H9 (cell line): ENCODE measurements around the gene ARPP21. TPM values are rescaled to one million over a fixed set of nuclear protein-coding genes. Genes with fewer than 3 reads are reported as not detected.

Experiments used
- DNase-seq: peaks from one replicate; pipeline ENCODE4 v3.0.0-alpha.2; 2017
- H2AFZ ChIP-seq: one replicate; pipeline ENCODE4 v1.6.1; 2013; ENCODE audit warnings: mild to moderate bottlenecking, low read length, control low read depth, moderate library complexity
- H2AK5ac ChIP-seq: 2 replicates; pipeline ENCODE4 v1.6.1; 2013; ENCODE audit warnings: low read length, control low read depth, mixed read lengths; ENCODE audit not compliant: insufficient read length
- H2BK120ac ChIP-seq: one replicate; pipeline ENCODE4 v1.6.1; 2013; ENCODE audit warnings: low read depth, mild to moderate bottlenecking, low read length, control low read depth, inconsistent platforms; ENCODE audit not compliant: poor library complexity, severe bottlenecking
- H2BK12ac ChIP-seq: 2 replicates; pipeline ENCODE4 v1.6.1; 2013; ENCODE audit warnings: low read length, control low read depth, mixed read lengths, low read depth; ENCODE audit not compliant: insufficient read length
- H2BK15ac ChIP-seq: 2 replicates; pipeline ENCODE4 v1.6.1; 2013; ENCODE audit warnings: low read depth, low read length, control low read depth
- H2BK20ac ChIP-seq: one replicate; pipeline ENCODE4 v1.6.1; 2013; ENCODE audit warnings: low read depth, mild to moderate bottlenecking, low read length, control low read depth, inconsistent platforms; ENCODE audit not compliant: poor library complexity, severe bottlenecking
- H2BK5ac ChIP-seq: 2 replicates; pipeline ENCODE4 v1.6.1; 2013; ENCODE audit warnings: low read length, control low read depth, mixed read lengths; ENCODE audit not compliant: insufficient read length
- H3K14ac ChIP-seq: 2 replicates; pipeline ENCODE4 v1.6.1; 2013; ENCODE audit warnings: low read length, control low read depth; ENCODE audit not compliant: insufficient read depth
- H3K18ac ChIP-seq: 2 replicates; pipeline ENCODE4 v1.6.1; 2013; ENCODE audit warnings: low read depth, mild to moderate bottlenecking, mixed read lengths, low read length, control low read depth; ENCODE audit not compliant: insufficient read length
- H3K23ac ChIP-seq: 2 replicates; pipeline ENCODE4 v1.6.1; 2013; ENCODE audit warnings: low read length, control low read depth, mixed read lengths, low read depth; ENCODE audit not compliant: insufficient read length
- H3K23me2 ChIP-seq: 2 replicates; pipeline ENCODE4 v1.6.1; 2013; ENCODE audit warnings: low read depth, mild to moderate bottlenecking, mixed read lengths, low read length, control low read depth; ENCODE audit not compliant: insufficient read length, poor library complexity, severe bottlenecking
- H3K27ac ChIP-seq: 2 replicates; pipeline ENCODE4 v1.5.1; 2013; ENCODE audit warnings: low read length, control low read depth, mixed read lengths, low read depth; ENCODE audit not compliant: insufficient read length
- H3K27me3 ChIP-seq: 2 replicates; pipeline ENCODE4 v1.6.1; 2013; ENCODE audit warnings: low read length, control low read depth, inconsistent platforms; ENCODE audit not compliant: insufficient read depth
- H3K4ac ChIP-seq: 2 replicates; pipeline ENCODE4 v1.6.1; 2013; ENCODE audit warnings: low read depth, mild to moderate bottlenecking, control low read depth, inconsistent platforms, low read length, moderate library complexity
- H3K4me1 ChIP-seq: 2 replicates; pipeline ENCODE4 v1.6.1; 2013; ENCODE audit warnings: low read length, control low read depth, inconsistent platforms; ENCODE audit not compliant: insufficient read depth
- H3K4me2 ChIP-seq: 2 replicates; pipeline ENCODE4 v1.6.1; 2013; ENCODE audit warnings: low read length, control low read depth, mixed read lengths; ENCODE audit not compliant: insufficient read length, insufficient read depth
- H3K56ac ChIP-seq: 2 replicates; pipeline ENCODE4 v1.6.1; 2013; ENCODE audit warnings: low read depth, mild to moderate bottlenecking, mixed read lengths, low read length, control low read depth; ENCODE audit not compliant: insufficient read length
- H3K79me1 ChIP-seq: 2 replicates; pipeline ENCODE4 v1.6.1; 2013; ENCODE audit warnings: low read depth, mild to moderate bottlenecking, moderate library complexity, low read length, control low read depth, inconsistent platforms; ENCODE audit not compliant: insufficient read depth, poor library complexity, severe bottlenecking
- H3K79me2 ChIP-seq: 2 replicates; pipeline ENCODE4 v1.6.1; 2013; ENCODE audit warnings: low read length, control low read depth, inconsistent platforms; ENCODE audit not compliant: insufficient read depth
- H3K9ac ChIP-seq: 2 replicates; pipeline ENCODE4 v1.6.1; 2013; ENCODE audit warnings: low read length, control low read depth, mixed read lengths; ENCODE audit not compliant: insufficient read length; ENCODE audit errors: extremely low read depth
- H3K9me3 ChIP-seq: one replicate; pipeline ENCODE4 v1.6.1; 2013; ENCODE audit warnings: low read depth, low read length, inconsistent platforms; ENCODE audit not compliant: control insufficient read depth
- H3T11ph ChIP-seq: one replicate; pipeline ENCODE4 v1.6.1; 2013; ENCODE audit warnings: mild to moderate bottlenecking, low read length, control low read depth, inconsistent platforms
- H4K20me1 ChIP-seq: one replicate; pipeline ENCODE4 v1.6.1; 2013; ENCODE audit not compliant: control insufficient read depth, insufficient read length, insufficient read depth
- H4K5ac ChIP-seq: 2 replicates; pipeline ENCODE4 v1.6.1; 2013; ENCODE audit warnings: low read depth, mild to moderate bottlenecking, mixed read lengths, low read length, control low read depth; ENCODE audit not compliant: insufficient read length
- H4K8ac ChIP-seq: replicated peaks from 2 replicates; pipeline ENCODE4 v1.6.1; 2013; ENCODE audit warnings: low read length, control low read depth, mixed read lengths, low read depth; ENCODE audit not compliant: insufficient read length
- H4K91ac ChIP-seq: 2 replicates; pipeline ENCODE4 v1.6.1; 2013; ENCODE audit warnings: low read depth, mild to moderate bottlenecking, moderate library complexity, mixed read lengths, low read length, control low read depth; ENCODE audit not compliant: insufficient read length
- H3K27ac Mint-ChIP-seq, 3 experiments: 2 replicates in 2 of 3; 3 replicates in 1 of 3; pipeline ENCODE4 v1.8.0; 2020 to 2021; ENCODE audit warnings: mixed read lengths in 3 of 3, mild to moderate bottlenecking in 1 of 3, moderate library complexity in 1 of 3
- H3K27me3 Mint-ChIP-seq: 2 replicates; pipeline ENCODE4 v1.8.0; 2021; ENCODE audit warnings: low read depth, mild to moderate bottlenecking, moderate library complexity, mixed read lengths
- H3K36me3 Mint-ChIP-seq, 3 experiments: 2 replicates in 2 of 3; 3 replicates in 1 of 3; pipeline ENCODE4 v1.8.0; 2020 to 2021; ENCODE audit warnings: low read depth in 3 of 3, mixed read lengths in 3 of 3; ENCODE audit not compliant: insufficient read depth in 1 of 3
- H3K4me1 Mint-ChIP-seq, 2 experiments: 2 replicates each; pipeline ENCODE4 v1.8.0; 2020; ENCODE audit warnings: mixed read lengths in 2 of 2
- H3K4me3 Mint-ChIP-seq, 2 experiments: 2 replicates in 1 of 2; 3 replicates in 1 of 2; pipeline ENCODE4 v1.8.0; 2020 to 2021; ENCODE audit warnings: mild to moderate bottlenecking in 2 of 2, mixed read lengths in 2 of 2, moderate library complexity in 1 of 2
- H3K9me3 Mint-ChIP-seq, 2 experiments: 2 replicates in 1 of 2; 3 replicates in 1 of 2; pipeline ENCODE4 v1.8.0; 2020; ENCODE audit warnings: mild to moderate bottlenecking in 2 of 2, mixed read lengths in 2 of 2, moderate library complexity in 1 of 2
- CTCF ChIP-seq: fragments of 200-600 bp; sonication (generic); conservative IDR thresholded peaks from 3 replicates; pipeline ENCODE4 v1.8.0; 2021; ENCODE audit warnings: antibody characterized with exemption, mild to moderate bottlenecking
- WGBS: extraction: QIAGEN DNeasy Blood & Tissue Kit; methylation state at CpG from one replicate; pipeline ENCODE4 v1.1.7; 2013; ENCODE audit warnings: missing lambda C conversion rate, low lambda C conversion rate, mixed read lengths; ENCODE audit not compliant: insufficient read length; ENCODE audit errors: extremely low coverage; 5-methylcytosine and 5-hydroxymethylcytosine counted together
- total RNA-seq: library from RNA; stranded (reverse); gene quantifications from 2 replicates; pipeline ENCODE4 v1.2.1, GENCODE V29; 2021

ARPP21 gene
- total RNA-seq, 1 experiment from 2014 or later: not detected

- no peak overlapping the region for H3K4me2 ChIP-seq
- no peak overlapping the region for H4K8ac ChIP-seq
- no CpG with 5 or more reads among the region's 2 CpGs for WGBS
- H4K20me1 ChIP-seq: no peaks in the 10 kb centered on the region
- H3K23ac ChIP-seq: no peak overlapping the region
- no peak overlapping the region for H3K4me3 Mint-ChIP-seq
- no peaks in the 10 kb centered on the region for H3K9me3 ChIP-seq
- no peaks in the 10 kb centered on the region for H3K79me1 ChIP-seq
- no peak overlapping the region for H4K91ac ChIP-seq
- H3K79me2 ChIP-seq: no peaks in the 10 kb centered on the region
- H3K36me3 Mint-ChIP-seq: 0 out of 7 replicates have a peak, but pooled peaks cover 0 to 2% (median 0%) of the 10 kb centered on the region in 3 experiments
- no peak overlapping the region for H2BK20ac ChIP-seq
- no peak overlapping the region for H2BK5ac ChIP-seq
- H2BK15ac ChIP-seq: no peak overlapping the region
- peaks cover 60% of the 10 kb centered on the region for H3K27me3 Mint-ChIP-seq
- H3K4me1 ChIP-seq: no peaks in the 10 kb centered on the region
- H3K27me3 ChIP-seq: peaks cover 23% of the 10 kb centered on the region; the same call in 1 of the 2 replicates
- H2BK12ac ChIP-seq: no peak overlapping the region
- no peak overlapping the region for H3K9ac ChIP-seq
- no peak overlapping the region for H4K5ac ChIP-seq
- DNase-seq: no peak
- H3K14ac ChIP-seq: no peak overlapping the region
- H3K27ac Mint-ChIP-seq: no peak overlapping the region
- H3K27ac ChIP-seq: no peak overlapping the region
- H3T11ph ChIP-seq: no peak overlapping the region
- H3K9me3 Mint-ChIP-seq: peaks cover 0 to 4% of the 10 kb centered on the region in 2 experiments; a peak in 3 of 5 replicates
- no peak overlapping the region for H3K18ac ChIP-seq
- H2AK5ac ChIP-seq: no peak overlapping the region
- no peak overlapping the region for H3K56ac ChIP-seq
- peaks cover 8 to 11% of the 10 kb centered on the region in 2 experiments for H3K4me1 Mint-ChIP-seq
- no peak overlapping the region for H3K4ac ChIP-seq
- H3K23me2 ChIP-seq: peaks cover 7% of the 10 kb centered on the region
- no peak for TF ChIP-seq CTCF
- no peak overlapping the region for H2AFZ ChIP-seq
- no peak overlapping the region for H2BK120ac ChIP-seq
Measured at GRCh38 chr3:35643495-35643894, 4.2 kb downstream of the ARPP21 start.
